ENCODE measurements around the gene SLC8B1.

- TF ChIP-seq CTCF (IDR thresholded peaks at IDR 0.05) (no peak), POLR2A (IDR thresholded peaks at IDR 0.05) (no peak)
Observed at GRCh38 chr12:113348849-113349536, 14.1 kb upstream of the SLC8B1 start.
